Thyroid gland (tissue), 4 donors: ENCODE results near the gene MDN1. TPM values are rescaled to one million over a fixed set of nuclear protein-coding genes. Genes with fewer than 3 reads are reported as not detected.

Source experiments
- DNase-seq, 2 donors: peaks; one replicate each; pipeline ENCODE4 v3.0.0-alpha.2; 2019
- H3K27ac ChIP-seq, 3 donors: fragments of 200-600 bp; sonication (generic); 1 replicate in 2 of 3; 2 replicates in 1 of 3; pipeline ENCODE4 v1.5.1; 2016 to 2019; ENCODE audit warnings: mild to moderate bottlenecking in 1 of 3, moderate library complexity in 1 of 3
- H3K27me3 ChIP-seq: fragments of 200-600 bp; sonication (generic); one replicate; pipeline ENCODE4 v1.5.1; 2019
- H3K36me3 ChIP-seq, 2 donors: fragments of 200-600 bp; sonication (generic); one replicate each; pipeline ENCODE4 v1.5.1; 2016 to 2019
- H3K4me1 ChIP-seq, 2 donors: fragments of 200-600 bp; sonication (generic); one replicate each; pipeline ENCODE4 v1.5.1; 2017 to 2019
- H3K4me3 ChIP-seq, 3 donors: fragments of 200-600 bp; sonication (generic); replicated peaks in 1 of 3; 1 replicate in 2 of 3; 2 replicates in 1 of 3; pipeline ENCODE4 v1.5.1; 2016; ENCODE audit warnings: mild to moderate bottlenecking in 1 of 3
- H3K9me3 ChIP-seq: fragments of 200-600 bp; sonication (generic); one replicate; pipeline ENCODE4 v1.5.1; 2017
- POLR2A ChIP-seq, 2 donors: fragments of 450-650 bp; IDR thresholded peaks; one replicate each; pipeline ENCODE4 v1.6.1; 2017; ENCODE audit warnings: antibody characterized with exemption in 2 of 2, mild to moderate bottlenecking in 2 of 2, moderate library complexity in 1 of 2
- WGBS, 2 donors: methylation state at CpG; one replicate each; pipeline ENCODE4 v1.1.5; 2017; 5-methylcytosine and 5-hydroxymethylcytosine counted together
- intact Hi-C: fragments of 100-400 bp; cut with DNase I; formaldehyde crosslinking; loops from one replicate; pipeline ENCODE4 v1.15.1; 2023
- total RNA-seq, 4 donors: library from RNA; depleted of rRNA; stranded (reverse); fragments of >200 nt; gene quantifications; one replicate each; pipeline ENCODE4 v1.2.3, GENCODE V29; 2016
- TF ChIP-seq, protein P1 (sequence below), 6 experiments: fragments of 200-600 bp in 3 of 6; fragments of 450-650 bp in 3 of 6; sonication (generic) in 3 of 6; IDR thresholded peaks; one replicate each; pipeline ENCODE4 v1.5.1; 2016 to 2019; ENCODE audit warnings: antibody characterized with exemption in 6 of 6, mild to moderate bottlenecking in 2 of 6, inconsistent platforms in 1 of 6, moderate library complexity in 1 of 6

Gene MDN1
- total RNA-seq, 4 donors from 2014 or later: 32.0 to 44.7 (median 40.1) TPM

DNA sequence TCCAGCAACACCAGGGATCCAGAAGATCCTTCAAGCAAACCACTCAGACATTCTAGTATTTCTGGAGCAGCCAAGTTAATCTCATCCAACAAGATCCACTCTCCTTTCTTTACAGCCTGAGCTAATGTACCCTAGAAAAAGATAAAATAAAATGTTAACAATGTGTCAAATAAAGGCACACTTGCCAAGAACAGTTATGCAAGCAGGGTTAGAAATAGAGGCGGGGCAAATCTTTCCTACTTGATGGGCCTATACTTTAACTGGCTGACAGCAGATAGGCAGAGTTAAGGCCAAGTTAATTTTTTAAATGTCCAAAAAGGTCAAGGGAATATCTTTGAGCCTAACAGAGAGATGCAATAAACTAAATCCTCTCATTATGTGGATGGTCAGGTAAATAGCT is 60.8 kb downstream of the MDN1 start:
- peaks cover 28 to 50% of the 10 kb centered on the region in 2 donors for H3K36me3 ChIP-seq
- intact Hi-C loops: no loop called here
- no peak overlapping the region for H3K4me3 ChIP-seq
- DNase-seq: no peak
- WGBS, 2 donors: 86 to 98% methylated on average over 1 of the region's 1 CpG
- TF ChIP-seq, protein P1, sequence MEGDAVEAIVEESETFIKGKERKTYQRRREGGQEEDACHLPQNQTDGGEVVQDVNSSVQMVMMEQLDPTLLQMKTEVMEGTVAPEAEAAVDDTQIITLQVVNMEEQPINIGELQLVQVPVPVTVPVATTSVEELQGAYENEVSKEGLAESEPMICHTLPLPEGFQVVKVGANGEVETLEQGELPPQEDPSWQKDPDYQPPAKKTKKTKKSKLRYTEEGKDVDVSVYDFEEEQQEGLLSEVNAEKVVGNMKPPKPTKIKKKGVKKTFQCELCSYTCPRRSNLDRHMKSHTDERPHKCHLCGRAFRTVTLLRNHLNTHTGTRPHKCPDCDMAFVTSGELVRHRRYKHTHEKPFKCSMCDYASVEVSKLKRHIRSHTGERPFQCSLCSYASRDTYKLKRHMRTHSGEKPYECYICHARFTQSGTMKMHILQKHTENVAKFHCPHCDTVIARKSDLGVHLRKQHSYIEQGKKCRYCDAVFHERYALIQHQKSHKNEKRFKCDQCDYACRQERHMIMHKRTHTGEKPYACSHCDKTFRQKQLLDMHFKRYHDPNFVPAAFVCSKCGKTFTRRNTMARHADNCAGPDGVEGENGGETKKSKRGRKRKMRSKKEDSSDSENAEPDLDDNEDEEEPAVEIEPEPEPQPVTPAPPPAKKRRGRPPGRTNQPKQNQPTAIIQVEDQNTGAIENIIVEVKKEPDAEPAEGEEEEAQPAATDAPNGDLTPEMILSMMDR (IDR thresholded peaks at IDR 0.05): no peak
- TF ChIP-seq POLR2A (IDR thresholded peaks at IDR 0.05): no peak
- H3K27me3 ChIP-seq: no peaks in the 10 kb centered on the region
- H3K27ac ChIP-seq: no peak overlapping the region
- no peaks in the 10 kb centered on the region for H3K9me3 ChIP-seq
- H3K4me1 ChIP-seq: no peaks in the 10 kb centered on the region

DNA sequence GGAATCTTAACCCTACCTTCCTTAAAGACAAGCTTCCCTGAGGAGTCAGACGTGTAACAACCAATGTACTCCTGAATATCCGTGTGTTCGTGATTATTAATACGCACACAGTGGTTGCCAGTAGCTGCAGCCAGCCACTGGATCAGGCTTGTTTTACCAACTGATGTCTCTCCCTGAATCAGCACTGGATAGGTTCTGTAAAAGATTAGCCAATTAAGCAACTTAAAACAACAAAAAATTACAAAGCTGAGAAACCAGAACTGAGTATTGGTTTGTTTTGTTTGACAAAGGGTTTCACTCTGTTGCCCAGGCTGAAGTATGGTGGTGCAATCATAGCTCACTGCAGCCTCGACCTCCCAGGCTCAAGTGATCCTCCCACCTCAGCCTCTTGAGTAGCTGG is 69.3 kb downstream of the MDN1 start:
- H3K4me3 ChIP-seq: no peak overlapping the region
- intact Hi-C loops: no loop called here
- H3K27me3 ChIP-seq: no peaks in the 10 kb centered on the region

DNA sequence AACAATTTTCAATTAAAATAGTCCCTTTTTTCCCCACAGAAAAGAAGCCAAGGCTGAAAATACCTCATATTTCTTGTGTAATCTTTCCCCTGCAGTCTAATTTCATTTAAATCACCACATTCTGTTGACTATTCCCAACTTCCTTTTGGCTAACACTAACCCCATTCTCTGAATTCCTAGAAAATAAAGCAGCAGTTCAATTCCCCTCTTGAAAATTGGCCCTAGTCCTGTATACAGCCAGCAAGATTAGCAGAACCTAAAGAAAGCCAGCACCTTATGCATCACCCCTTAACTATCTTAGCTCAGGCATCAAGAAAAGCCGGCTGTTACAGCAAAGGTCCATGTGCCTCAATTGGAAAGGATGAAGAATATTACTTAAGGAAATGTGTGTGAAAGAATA is 69.7 kb downstream of the MDN1 start:
- Histone ChIP-seq H3K27ac (no peak overlapping the region), H3K4me3 (no peak overlapping the region), H3K36me3 (peaks cover 35 to 39% of the 10 kb centered on the region in 2 donors), H3K27me3 (no peaks in the 10 kb centered on the region), H3K4me1 (no peaks in the 10 kb centered on the region), H3K9me3 (no peaks in the 10 kb centered on the region)
- intact Hi-C loops: no loop called here
- WGBS, 2 donors: 83 to 100% methylated on average over 1 of the region's 1 CpG
- no peak for DNase-seq
- TF ChIP-seq, protein P1 (IDR thresholded peaks at IDR 0.05): no peak
- TF ChIP-seq POLR2A (IDR thresholded peaks at IDR 0.05): no peak

More for the DNA sequence above, 69.3 kb downstream of the MDN1 start:
- WGBS, 2 donors: 83 to 84% methylated on average over 5 of the region's 5 CpGs
- no peak for DNase-seq
- Histone ChIP-seq H3K9me3 (no peaks in the 10 kb centered on the region), H3K27ac (no peak overlapping the region), H3K36me3 (peaks cover 32 to 39% of the 10 kb centered on the region in 2 donors), H3K4me1 (no peaks in the 10 kb centered on the region)
- no peak for TF ChIP-seq POLR2A (IDR thresholded peaks at IDR 0.05)
- TF ChIP-seq, protein P1 (IDR thresholded peaks at IDR 0.05): no peak

DNA sequence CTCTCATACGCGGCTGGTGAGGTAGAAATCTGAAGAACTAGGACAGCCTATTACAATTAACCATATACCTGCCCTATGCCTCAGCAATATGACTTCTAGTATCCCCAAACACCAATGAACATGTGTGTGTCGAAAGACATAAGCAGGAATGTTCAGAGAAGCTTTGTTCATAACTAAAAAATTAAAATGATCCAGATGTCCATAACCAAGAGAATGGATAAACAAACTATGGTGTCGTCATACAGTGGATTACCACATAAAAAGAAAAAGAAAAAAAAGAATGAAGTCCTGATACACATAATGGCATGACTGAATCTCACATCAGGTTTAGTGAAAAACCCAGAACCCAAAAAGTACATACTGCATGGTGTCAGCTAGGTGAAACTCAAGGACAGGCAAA is 73.9 kb downstream of the MDN1 start:
- H3K4me3 ChIP-seq: no peak overlapping the region
- DNase-seq: no peak
- no peak overlapping the region for H3K27ac ChIP-seq
- H3K4me1 ChIP-seq: no peaks in the 10 kb centered on the region
- WGBS, 2 donors: 94 to 96% methylated on average over 4 of the region's 4 CpGs
- intact Hi-C loops: no loop called here
- H3K27me3 ChIP-seq: no peaks in the 10 kb centered on the region
- peaks cover 43 to 48% of the 10 kb centered on the region in 2 donors for H3K36me3 ChIP-seq
- TF ChIP-seq, protein P1 (IDR thresholded peaks at IDR 0.05): no peak
- TF ChIP-seq POLR2A (IDR thresholded peaks at IDR 0.05): no peak
- H3K9me3 ChIP-seq: no peaks in the 10 kb centered on the region

DNA sequence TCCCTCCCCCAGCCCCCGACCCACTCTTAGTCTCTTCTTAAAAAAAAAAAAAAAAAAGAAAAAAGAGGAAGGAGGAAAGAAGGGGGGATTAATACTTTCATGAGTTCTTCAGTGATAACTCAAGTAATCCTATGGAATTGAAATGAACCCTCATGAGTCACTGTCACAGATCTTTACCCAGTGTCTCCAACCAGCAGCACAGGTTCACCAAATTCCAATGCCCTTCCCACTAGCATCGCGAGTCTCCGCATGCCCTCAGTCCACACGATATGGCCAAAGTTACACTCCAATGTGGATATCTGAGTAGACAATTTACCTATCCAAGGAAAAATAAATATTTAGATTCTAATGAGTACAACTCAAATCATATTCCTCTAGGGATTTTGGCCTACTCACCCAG is 74.5 kb downstream of the MDN1 start:
- Histone ChIP-seq H3K4me3 (no peak overlapping the region), H3K4me1 (no peaks in the 10 kb centered on the region), H3K27me3 (no peaks in the 10 kb centered on the region), H3K27ac (no peak overlapping the region), H3K36me3 (peaks cover 43 to 45% of the 10 kb centered on the region in 2 donors), H3K9me3 (no peaks in the 10 kb centered on the region)
- no peak for DNase-seq
- TF ChIP-seq POLR2A (IDR thresholded peaks at IDR 0.05): no peak
- TF ChIP-seq, protein P1 (IDR thresholded peaks at IDR 0.05): no peak
- 96% methylated on average over 5 of the region's 5 CpGs for WGBS, 2 donors
- intact Hi-C loops: no loop called here
